HG03354 (cell line): Measurements from ENCODE around the gene RELT.
"Not testable (repeated sequence)": the region's sequence is repeated elsewhere in the genome, so short reads cannot be mapped to it uniquely, and the experiment has no call there.

Source experiments
- ATAC-seq: cut with Tn5 transposase; IDR thresholded peaks from one replicate; pipeline ENCODE4 v1.9.1; 2021; ENCODE audit warnings: mild to moderate bottlenecking; ENCODE audit not compliant: unreplicated experiment, poor library complexity, severe bottlenecking

Gene RELT

DNA sequence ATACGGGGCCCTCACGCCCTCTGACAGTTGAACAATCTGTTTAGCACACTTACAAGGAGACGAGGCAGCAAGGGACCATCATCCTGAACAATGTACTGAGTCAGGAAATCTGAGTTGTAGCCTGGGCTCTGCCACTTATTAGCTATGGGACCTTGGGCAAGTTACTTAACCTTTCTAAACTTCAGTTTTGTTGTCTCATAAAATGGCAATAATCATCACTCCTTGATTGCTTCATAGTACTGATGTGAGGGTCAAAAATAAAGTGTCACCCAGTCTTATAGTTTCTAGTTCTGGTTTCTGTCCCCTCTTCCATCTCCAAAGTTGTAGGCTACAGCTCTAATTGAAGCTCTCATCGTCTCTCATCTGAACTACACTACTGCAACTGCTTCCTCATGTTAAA lies 46.7 kb downstream of the RELT start:
- no peak for ATAC-seq

DNA sequence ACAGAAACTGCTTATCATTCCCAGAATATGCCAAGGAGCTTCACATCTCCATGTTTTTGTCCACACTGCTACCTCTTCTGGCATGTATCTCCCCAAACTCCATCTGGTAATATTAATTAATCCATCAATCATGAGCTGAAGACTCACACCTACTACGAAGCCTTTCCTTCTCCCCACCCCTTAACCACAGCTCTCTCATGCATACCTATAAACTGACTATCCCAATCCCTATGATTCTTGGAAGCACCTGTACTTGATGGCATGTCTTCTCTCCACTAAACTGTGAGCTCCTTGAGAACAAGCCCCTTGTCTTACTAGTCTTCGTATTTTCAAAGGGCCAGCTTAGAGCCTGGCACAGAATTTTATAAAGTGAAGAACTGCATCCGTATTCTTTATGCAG lies 47.3 kb downstream of the RELT start:
- ATAC-seq: no peak

- ATAC-seq: no peak
These were observed 48.9 kb downstream of the RELT start for GRCh38 chr11:73425108-73425507.

- no peak for ATAC-seq
These were observed 50.1 kb downstream of the RELT start for GRCh38 chr11:73426219-73426850.

GRCh38 chr11:73428227-73428626 lies 52.0 kb downstream of the RELT start:
- no peak for ATAC-seq

- ATAC-seq: no peak
These were observed 52.5 kb downstream of the RELT start for GRCh38 chr11:73428699-73429098.

DNA sequence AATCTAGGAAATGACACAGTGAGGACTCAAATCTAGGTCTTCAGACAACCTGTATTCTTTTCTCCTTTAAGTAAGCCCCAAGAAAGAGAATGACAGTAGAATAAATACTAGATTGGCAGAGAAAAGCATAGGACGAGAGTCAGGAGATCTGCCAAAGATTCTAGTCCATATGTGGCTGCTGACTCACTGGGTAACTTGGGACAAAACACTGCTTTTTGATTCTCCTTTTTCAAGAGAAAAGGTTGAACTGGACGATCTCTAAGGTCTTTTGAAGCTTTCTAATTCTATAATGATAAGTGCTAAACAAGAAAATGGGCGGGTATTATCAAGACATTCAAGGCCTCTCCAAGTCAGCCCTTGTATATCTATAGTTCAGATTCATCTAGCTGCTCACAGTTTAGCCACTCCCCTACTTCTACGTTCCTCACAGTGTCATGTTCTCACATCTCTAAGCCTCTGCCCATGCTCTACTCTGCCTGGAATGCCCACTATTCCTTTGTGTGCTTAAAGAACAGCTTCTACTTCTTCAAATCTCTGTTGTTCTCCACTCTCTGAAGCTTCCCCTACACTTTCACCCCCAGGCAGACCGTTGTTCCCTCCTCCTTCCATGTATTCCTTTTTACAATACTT lies 53.0 kb downstream of the RELT start:
- ATAC-seq: no peak

DNA sequence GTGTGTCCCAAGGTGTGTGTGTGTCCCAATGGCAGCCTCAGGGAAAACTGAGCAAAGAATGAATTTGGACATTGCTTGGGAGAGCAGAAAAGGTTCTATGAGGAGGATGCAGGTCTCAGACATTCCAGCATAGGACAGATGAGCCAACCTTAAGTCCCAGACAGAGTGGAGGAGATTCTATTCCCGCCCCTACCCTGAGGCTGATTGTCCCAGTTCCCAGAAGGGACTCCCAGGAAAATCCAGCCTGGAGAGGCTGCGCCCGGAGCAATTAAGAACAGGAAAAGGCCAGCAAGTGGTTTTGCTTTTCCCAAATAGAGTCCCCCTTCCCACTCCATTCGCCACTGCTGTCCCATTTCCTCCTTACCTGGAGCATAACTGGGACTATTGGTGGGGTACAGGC lies 54.1 kb downstream of the RELT start:
- no peak for ATAC-seq

DNA sequence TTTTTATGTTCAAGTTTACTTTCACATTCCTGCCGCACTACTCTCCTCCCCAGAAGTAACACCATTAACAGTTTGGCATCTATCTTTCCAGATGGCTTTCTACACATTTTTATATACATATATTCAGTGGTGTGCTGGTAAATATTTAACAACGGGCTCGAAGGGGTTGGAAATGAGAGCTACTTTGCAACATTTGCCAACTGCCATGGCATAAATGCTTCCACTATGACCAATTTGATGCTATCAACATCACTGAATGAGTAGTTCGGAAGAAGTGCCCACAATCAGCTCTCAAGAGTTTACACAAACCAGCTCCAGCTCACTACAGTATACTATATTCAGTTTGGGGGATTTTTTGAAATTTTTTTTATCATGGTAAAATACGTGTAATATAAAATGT lies 55.2 kb downstream of the RELT start:
- ATAC-seq: no peak

DNA sequence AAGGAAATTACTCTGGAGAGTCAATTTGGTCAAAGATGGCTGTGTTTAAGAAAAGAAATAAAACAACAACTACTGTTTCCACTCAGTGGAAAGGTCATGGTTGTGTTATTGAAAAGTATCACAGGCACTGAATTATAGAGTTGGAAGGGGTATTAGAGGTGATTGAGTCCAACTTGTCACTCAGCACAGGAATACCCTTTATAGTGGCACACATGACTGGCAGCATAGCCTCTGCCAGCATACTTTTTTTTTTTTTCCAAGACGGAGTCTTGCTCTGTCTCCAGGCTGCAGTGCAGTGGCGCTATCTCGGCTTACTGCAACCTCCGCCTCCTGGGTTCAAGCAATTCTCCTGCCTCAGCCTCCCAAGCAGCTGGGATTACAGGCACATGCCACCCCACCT lies 60.7 kb downstream of the RELT start:
- ATAC-seq: not testable (repeated sequence)

DNA sequence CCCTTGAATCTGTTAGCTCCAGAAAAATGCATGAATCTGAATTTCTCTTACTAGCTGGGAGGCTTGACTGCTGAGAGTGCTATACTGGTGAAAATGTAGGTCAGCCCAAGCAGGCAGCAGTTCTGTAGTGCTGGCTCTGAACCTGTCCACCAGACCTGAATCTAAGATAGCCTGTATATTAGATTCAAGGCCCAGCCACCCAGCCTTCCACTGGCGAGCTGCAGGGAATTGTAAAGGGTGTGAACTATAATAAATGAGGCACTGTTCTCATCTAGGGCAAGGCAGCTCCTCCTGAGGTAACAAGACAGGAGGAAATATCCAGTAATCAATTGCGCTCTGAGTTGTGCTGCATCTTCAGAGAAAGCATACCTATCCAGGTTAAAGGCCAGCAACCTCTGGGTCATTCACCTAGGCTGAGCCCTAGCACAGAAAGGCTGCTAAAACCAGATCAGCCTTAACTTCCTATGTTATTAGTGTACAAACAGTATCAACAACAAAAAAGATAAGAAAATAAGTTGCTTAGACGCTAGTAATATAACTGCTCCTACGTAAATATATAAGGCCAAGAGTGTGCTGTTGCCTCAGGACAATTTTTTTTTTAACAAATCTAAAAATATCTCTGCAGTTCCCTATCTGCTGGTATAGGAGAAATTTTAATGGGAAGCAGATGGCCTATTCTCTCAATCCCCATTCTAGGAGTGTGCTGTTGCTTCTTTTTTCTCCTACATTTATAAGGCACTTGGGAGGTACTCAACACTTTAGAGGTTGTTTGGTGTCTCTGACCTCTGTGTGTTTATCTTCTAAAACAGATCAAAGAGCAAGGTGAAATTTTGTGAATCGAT lies 63.0 kb downstream of the RELT start:
- ATAC-seq: no peak

- no peak for ATAC-seq
These were observed 69.8 kb downstream of the RELT start for GRCh38 chr11:73445980-73446379.

- ATAC-seq: no peak
These were observed 70.6 kb downstream of the RELT start for GRCh38 chr11:73446766-73447165.
